IPS-NIHi7 (cell line): ENCODE results near the gene AP3B1.
A peak's percentile ranks its signal among the peaks of the same experiment; 100 is the strongest.
"Not testable (repeated sequence)": the region's sequence is repeated elsewhere in the genome, so short reads cannot be mapped to it uniquely, and the experiment has no call there.

Source experiments
- DNase-seq: peaks from one replicate; pipeline ENCODE4 v3.0.0; 2012; ENCODE audit warnings: mixed read lengths; ENCODE audit errors: extremely low spot score

The AP3B1 gene

GRCh38 chr5:78245136-78245535 is 49.4 kb downstream of the AP3B1 start:
- DNase-seq = no peak

GRCh38 chr5:78243639-78244038 is 50.9 kb downstream of the AP3B1 start:
- no peak for DNase-seq

- no peak for DNase-seq
These were observed 51.4 kb downstream of the AP3B1 start for GRCh38 chr5:78243091-78243490.

GRCh38 chr5:78242001-78242400 is 52.5 kb downstream of the AP3B1 start:
- no peak for DNase-seq

DNA sequence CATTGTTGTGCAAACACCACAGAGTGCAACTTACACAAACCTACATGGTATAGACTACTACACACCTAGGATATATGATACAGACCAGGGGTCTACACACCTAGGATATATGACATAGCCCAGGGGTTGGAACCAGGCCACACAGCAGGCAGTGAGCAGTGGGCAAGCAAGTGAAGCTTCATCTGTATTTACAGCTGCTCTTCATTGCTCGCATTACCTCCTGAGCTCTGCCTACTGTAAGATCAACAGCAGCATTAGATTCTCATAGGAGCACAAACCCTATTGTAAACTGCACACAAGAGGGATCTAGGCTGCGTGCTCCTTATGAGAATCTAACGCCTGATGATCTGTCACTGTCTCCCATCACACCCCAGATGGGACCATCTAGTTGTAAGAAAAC is 56.6 kb downstream of the AP3B1 start:
- no peak for DNase-seq

DNA sequence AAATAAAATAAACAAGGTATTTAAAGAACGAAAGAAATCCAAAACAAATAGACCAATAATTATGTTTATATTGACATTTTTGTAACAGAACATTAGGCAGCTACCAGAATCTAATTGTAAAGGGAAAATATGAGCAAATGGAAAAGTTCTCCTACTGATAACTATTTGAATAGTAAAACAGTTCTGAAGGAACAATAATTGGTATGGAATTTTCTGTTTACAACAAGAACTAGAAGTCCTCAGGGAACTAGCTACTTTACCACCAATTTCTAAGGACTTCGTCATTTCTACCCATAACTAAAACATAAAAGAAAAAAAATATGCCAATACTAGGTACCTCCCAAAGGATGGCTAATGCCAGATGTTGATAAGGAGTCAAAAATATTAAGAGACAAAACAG is 58.5 kb downstream of the AP3B1 start:
- no peak for DNase-seq

DNA sequence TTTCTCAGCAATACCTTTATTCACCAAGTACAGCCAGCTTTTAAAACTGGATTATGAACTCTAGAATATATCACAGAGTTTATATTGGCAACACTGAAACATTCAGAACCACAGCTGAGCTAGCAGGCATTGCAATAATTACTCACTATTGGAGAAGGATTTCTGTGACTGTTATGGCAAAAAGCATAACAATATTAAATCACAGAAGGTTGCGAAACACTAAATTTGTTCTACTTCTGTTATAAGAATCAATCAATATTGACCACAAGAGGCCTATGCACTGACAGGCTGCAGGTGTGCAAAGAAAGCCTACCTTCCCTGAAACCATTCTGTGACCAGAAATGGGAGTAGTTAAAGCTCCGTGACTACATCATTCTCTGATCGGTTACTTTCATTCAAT is 59.2 kb downstream of the AP3B1 start:
- no peak for DNase-seq

DNA sequence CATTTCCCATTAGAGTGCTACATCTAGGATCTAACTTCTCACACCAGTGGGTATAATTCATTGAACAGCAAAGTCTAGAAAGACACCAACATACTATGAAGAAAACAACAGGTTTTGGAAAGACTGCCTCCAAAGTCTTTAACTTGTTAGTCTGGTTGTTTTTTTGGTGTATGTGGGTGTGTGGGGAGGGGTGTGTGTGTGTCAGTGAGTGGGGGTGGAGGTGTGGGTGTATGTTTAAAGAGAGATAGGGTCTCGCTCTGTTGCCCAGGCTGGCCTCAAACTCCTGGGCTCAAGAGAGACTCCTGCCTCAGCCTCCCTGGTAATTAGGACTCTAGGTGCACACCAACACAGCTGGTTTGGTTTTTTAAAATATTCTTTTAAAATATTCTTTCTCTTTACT is 59.7 kb downstream of the AP3B1 start:
- no peak for DNase-seq

DNA sequence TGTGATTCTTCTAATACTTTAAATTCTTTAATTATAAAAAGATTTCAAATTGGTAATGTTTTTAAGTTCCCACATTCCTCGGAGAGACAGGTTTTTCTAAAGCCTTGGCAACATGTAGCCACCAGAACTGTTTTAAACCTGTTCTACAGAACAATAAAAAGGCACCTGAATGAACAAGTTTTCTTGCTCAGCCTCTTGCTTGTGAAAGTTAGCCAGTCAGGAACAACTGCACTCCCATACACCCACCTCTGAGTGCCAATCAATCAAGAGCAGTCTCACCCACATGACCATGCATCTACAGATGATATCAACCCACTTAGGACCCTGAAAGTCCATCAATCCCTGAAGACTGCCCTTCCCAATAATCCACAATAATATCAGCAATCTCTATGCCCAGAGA is 62.3 kb downstream of the AP3B1 start:
- no peak for DNase-seq

GRCh38 chr5:78224358-78224757 is 70.1 kb downstream of the AP3B1 start:
- DNase-seq = no peak

- peak; percentile 59 for DNase-seq
These were observed 72.5 kb downstream of the AP3B1 start for GRCh38 chr5:78221964-78222451.

DNA sequence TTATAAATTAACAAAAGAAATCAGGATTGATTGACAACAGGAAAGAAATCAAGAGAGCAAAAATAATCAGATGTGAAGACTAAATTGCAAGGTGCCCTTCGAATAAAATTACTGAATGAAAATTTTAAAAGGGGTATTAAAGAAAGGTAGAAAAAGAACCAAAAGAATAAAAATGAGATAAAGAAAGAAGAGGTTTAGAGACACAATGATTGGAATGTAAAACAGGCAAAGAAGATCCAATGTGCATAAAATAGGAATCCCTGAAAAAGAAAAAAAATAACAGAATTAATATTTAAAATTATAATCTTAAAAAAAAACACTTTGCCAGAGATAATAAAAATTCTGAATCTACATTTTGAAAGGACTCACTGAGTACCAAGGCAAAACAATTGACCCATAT is 73.0 kb downstream of the AP3B1 start:
- no peak for DNase-seq

- no peak for DNase-seq
These were observed 78.5 kb downstream of the AP3B1 start for GRCh38 chr5:78215972-78216371.

DNA sequence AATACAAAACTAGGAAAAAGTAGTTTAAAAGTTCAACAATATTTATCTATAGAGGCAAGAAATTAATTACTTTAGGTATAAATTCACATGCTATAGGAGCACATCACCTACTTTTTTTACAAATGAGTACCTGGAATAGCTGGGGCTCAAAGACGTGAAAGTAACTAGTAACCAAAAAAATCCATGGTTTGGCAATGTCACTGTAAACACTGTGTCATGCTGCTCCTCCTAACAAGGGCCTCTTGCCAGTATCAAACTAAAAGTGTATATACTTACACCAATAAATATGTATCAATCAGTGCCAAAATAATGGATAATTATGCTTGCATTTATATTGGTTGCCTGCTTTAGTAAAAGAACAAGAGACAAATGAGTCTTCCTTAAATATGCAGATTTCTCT is 78.9 kb downstream of the AP3B1 start:
- no peak for DNase-seq

GRCh38 chr5:78213799-78214198 is 80.7 kb downstream of the AP3B1 start:
- no peak for DNase-seq

- DNase-seq = no peak
These were observed 83.4 kb downstream of the AP3B1 start for GRCh38 chr5:78211052-78211451.

DNA sequence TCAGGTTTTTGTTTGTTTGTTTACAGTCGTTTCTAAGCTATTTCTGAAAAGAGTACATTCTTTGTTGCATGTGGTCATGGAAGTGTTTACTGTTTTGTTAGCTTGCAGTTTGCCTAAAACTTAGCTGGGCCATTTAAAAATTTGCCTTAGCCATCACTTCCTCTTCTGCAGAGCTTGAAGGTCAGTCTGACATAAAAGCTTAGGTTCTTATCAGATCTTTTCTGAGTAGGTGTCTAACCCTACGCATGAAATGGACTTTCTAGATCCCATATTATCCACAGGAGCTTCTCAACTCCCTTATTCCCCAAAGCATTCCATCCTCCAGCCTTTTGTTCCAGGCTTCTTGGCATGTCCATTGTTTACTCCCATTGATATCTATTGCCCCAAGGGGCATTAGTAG is 90.3 kb downstream of the AP3B1 start:
- no peak for DNase-seq

GRCh38 chr5:78203815-78204214 is 90.7 kb downstream of the AP3B1 start:
- no peak for DNase-seq

GRCh38 chr5:78190402-78190801 is 104.1 kb downstream of the AP3B1 start:
- no peak for DNase-seq

GRCh38 chr5:78188681-78189080 is 105.8 kb downstream of the AP3B1 start:
- DNase-seq = not testable (repeated sequence)

- no peak for DNase-seq
These were observed 107.3 kb downstream of the AP3B1 start for GRCh38 chr5:78187172-78187571.

GRCh38 chr5:78182838-78183237 is 111.7 kb downstream of the AP3B1 start:
- no peak for DNase-seq

DNA sequence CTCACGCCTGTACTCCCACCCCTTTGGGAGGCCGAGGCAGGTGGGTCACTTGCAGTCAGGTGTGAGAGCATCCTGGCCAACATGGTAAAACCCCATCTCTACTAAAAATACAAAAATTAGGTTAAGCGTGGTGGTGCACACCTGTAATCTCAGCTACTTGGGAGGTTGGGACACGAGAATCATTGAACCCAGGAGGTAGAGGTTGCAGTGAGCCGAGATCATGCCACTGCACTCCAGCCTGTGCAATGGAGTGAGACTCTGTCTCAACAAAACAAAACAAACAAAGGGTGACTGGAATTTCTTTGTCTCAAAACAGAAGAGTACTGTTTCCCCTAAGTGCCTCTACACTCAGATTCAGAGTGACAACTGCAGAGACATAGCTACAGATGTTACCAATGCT is 116.1 kb downstream of the AP3B1 start:
- DNase-seq = no peak

DNA sequence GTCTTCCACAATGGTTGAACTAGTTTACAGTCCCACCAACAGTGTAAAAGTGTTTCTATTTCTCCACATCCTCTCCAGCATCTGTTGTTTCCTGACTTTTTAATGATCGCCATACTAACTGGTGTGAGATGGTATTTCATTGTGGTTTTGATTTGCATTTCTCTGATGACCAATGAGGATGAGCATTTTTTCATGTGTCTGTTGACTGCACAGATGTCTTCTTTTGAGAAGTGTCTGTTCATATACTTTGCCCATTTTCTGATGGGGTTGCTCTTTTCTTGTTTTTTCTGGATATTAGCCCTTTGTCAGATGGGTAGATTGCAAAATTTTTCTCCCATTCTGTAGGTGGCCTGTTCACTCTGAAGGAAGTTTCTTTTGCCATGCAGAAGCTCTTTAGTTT is 124.2 kb downstream of the AP3B1 start:
- DNase-seq = not testable (repeated sequence)
